Stimulated activated CD8-positive, alpha-beta memory T cell treated with anti-CD3 and anti-CD28 coated beads, Interleukin-4, amount 100 ng/mL, for 24 hours (primary cell): ENCODE data around the gene ATOX1.
"Not testable (repeated sequence)": the region's sequence is repeated elsewhere in the genome, so short reads cannot be mapped to it uniquely, and the experiment has no call there.

Experiments
- DNase-seq: peaks from one replicate; pipeline ENCODE4 v3.0.0-alpha.2; 2020; ENCODE audit warnings: low read depth

ATOX1 gene

GRCh38 chr5:151698081-151698480, 60.4 kb downstream of the ATOX1 start:
- not testable (repeated sequence) for DNase-seq

- no peak for DNase-seq
These were observed 61.0 kb downstream of the ATOX1 start for GRCh38 chr5:151697452-151697851.

GRCh38 chr5:151696470-151697061, 61.9 kb downstream of the ATOX1 start:
- DNase-seq = no peak

- DNase-seq = no peak
These were observed 63.0 kb downstream of the ATOX1 start for GRCh38 chr5:151695464-151695863.

- DNase-seq = no peak
These were observed 64.4 kb downstream of the ATOX1 start for GRCh38 chr5:151694035-151694485.
